DMS 273 treated with DMSO at 0.1 percent for 48 hours (cell line): ENCODE results near the gene LINGO3.
"Not testable (repeated sequence)": the region's sequence is repeated elsewhere in the genome, so short reads cannot be mapped to it uniquely, and the experiment has no call there.

Source experiments
- DNase-seq: peaks from one replicate; lab custom pipeline; 2025; lab: John Stamatoyannopoulos, UW

LINGO3 gene

GRCh38 chr19:2308114-2308556 lies at the start of gene LINGO3:
TSS of gene LINGO3 (minus strand) at chr19:2308154. CDS start at chr19:2291776, 16,378 bp downstream.
- no peak for DNase-seq

- no peak for DNase-seq
Observed at GRCh38 chr19:2356036-2356646, 48.2 kb upstream of the LINGO3 start.

GRCh38 chr19:2355168-2356035 lies 47.4 kb upstream of the LINGO3 start:
- no peak for DNase-seq

GRCh38 chr19:2354670-2355069 lies 46.7 kb upstream of the LINGO3 start:
- DNase-seq, result no peak

- no peak for DNase-seq
Observed at GRCh38 chr19:2353887-2354592, 46.1 kb upstream of the LINGO3 start.

GRCh38 chr19:2353159-2353886 lies 45.4 kb upstream of the LINGO3 start:
- no peak for DNase-seq

- DNase-seq, result no peak
Observed at GRCh38 chr19:2352121-2352520, 44.2 kb upstream of the LINGO3 start.

GRCh38 chr19:2351591-2351990 lies 43.6 kb upstream of the LINGO3 start:
- DNase-seq, result no peak

- no peak for DNase-seq
Observed at GRCh38 chr19:2350656-2351055, 42.7 kb upstream of the LINGO3 start.

- not testable (repeated sequence) for DNase-seq
Observed at GRCh38 chr19:2349818-2350217, 41.9 kb upstream of the LINGO3 start.

- no peak for DNase-seq
Observed at GRCh38 chr19:2345794-2346663, 38.1 kb upstream of the LINGO3 start.

GRCh38 chr19:2345076-2345475 lies 37.1 kb upstream of the LINGO3 start:
- no peak for DNase-seq

GRCh38 chr19:2344381-2344870 lies 36.5 kb upstream of the LINGO3 start:
- DNase-seq, result no peak

- DNase-seq, result no peak
Observed at GRCh38 chr19:2343289-2343982, 35.5 kb upstream of the LINGO3 start.

GRCh38 chr19:2342656-2343288 lies 34.8 kb upstream of the LINGO3 start:
- DNase-seq, result no peak

GRCh38 chr19:2341982-2342381 lies 34.0 kb upstream of the LINGO3 start:
- DNase-seq, result no peak

- no peak for DNase-seq
Observed at GRCh38 chr19:2341244-2341751, 33.3 kb upstream of the LINGO3 start.

- no peak for DNase-seq
Observed at GRCh38 chr19:2340496-2341243, 32.7 kb upstream of the LINGO3 start.
